HCT116 (cell line): ENCODE data around the gene GAPDH. TPM values are rescaled to one million over a fixed set of nuclear protein-coding genes. Genes with fewer than 3 reads are reported as not detected.
"Not testable (repeated sequence)": the region's sequence is repeated elsewhere in the genome, so short reads cannot be mapped to it uniquely, and the experiment has no call there.

Experiments used
- ATAC-seq: fragments of 200-7000 bp; cut with Tn5 transposase; 2 replicates; pipeline ENCODE4 v1.9.1; 2020; ENCODE audit warnings: mild to moderate bottlenecking, moderate library complexity
- BruUV-seq: library from RNA; stranded (reverse); fragments of 400-500 nt; replicated peaks from 2 replicates; lab custom pipeline; 2021; lab: Mats Ljungman, UMichigan
- CTCF ChIA-PET: fragments of 300-600 bp; sonication (Branson Sonifier 250); formaldehyde crosslinking; loops from one replicate; lab custom pipeline; 2021; ENCODE audit warnings: antibody characterized with exemption; lab: Charles Lee
- POLR2A ChIA-PET: fragments of 300-600, 350-600 bp; sonication (Branson Sonifier 250); formaldehyde crosslinking; loops from one replicate; lab custom pipeline; 2021; ENCODE audit warnings: antibody characterized with exemption; lab: Charles Lee
- RAD21 ChIA-PET, 2 experiments: fragments of 300-600 bp; sonication (Branson Sonifier 250); formaldehyde crosslinking; loops; one replicate each; lab custom pipeline; 2023; ENCODE audit warnings: low total read pairs in 2 of 2; ENCODE audit not compliant: uncharacterized antibody in 2 of 2, unreplicated experiment in 2 of 2, low non-redundant PET in 1 of 2; lab: Charles Lee
- DNase-seq: peaks from one replicate; pipeline ENCODE4 v3.0.0-alpha.2; 2010; ENCODE audit warnings: low read depth, low spot score
- H2AFZ ChIP-seq: fragments of 200-600 bp; shearing (Covaris generic), sonication (generic); 2 replicates; pipeline ENCODE4 v1.6.1; 2017; ENCODE audit warnings: low read depth, mixed run types, mixed read lengths, antibody characterized with exemption, low read length; ENCODE audit not compliant: poor library complexity, severe bottlenecking
- H3K27ac ChIP-seq: 2 replicates; pipeline ENCODE4 v1.5.1; 2012; ENCODE audit warnings: low read depth, low read length
- H3K27me3 ChIP-seq: fragments of 200-600 bp; sonication (generic); 2 replicates; pipeline ENCODE4 v1.6.1; 2016; ENCODE audit warnings: mixed run types, low read length, mixed read lengths; ENCODE audit not compliant: insufficient read depth
- H3K36me3 ChIP-seq, 2 experiments: fragments of 200-500 bp in 1 of 2; fragments of 200-600 bp in 1 of 2; sonication (Bioruptor generic) in 1 of 2; sonication (generic) in 1 of 2; 2 replicates each; pipeline versions ENCODE4 v1.5.1 to v1.6.1; 2014 to 2016; ENCODE audit warnings: low read length in 2 of 2, inconsistent platforms in 1 of 2, mixed read lengths in 1 of 2, mixed run types in 1 of 2; ENCODE audit not compliant: insufficient read depth in 2 of 2, control insufficient read depth in 1 of 2
- H3K4me1 ChIP-seq, 2 experiments: fragments of 200-600 bp in 1 of 2; sonication (generic) in 1 of 2; 2 replicates each; pipeline versions ENCODE4 v1.5.1 to v1.6.1; 2012 to 2017; ENCODE audit warnings: low read length in 2 of 2, inconsistent platforms in 1 of 2, mild to moderate bottlenecking in 1 of 2, mixed read lengths in 1 of 2, mixed run types in 1 of 2, moderate library complexity in 1 of 2; ENCODE audit not compliant: insufficient read depth in 2 of 2, control insufficient read depth in 1 of 2
- H3K4me2 ChIP-seq: fragments of 200-600 bp; sonication (generic); 2 replicates; pipeline ENCODE4 v1.6.1; 2017; ENCODE audit warnings: mixed run types, low read length, mixed read lengths
- H3K4me3 ChIP-seq, 2 experiments: fragments of 200-600 bp in 1 of 2; sonication (generic) in 1 of 2; replicated peaks in 1 of 2; 2 replicates each; pipeline ENCODE4 v1.5.1; 2011 to 2016; ENCODE audit warnings: low read length in 2 of 2, control low read depth in 1 of 2, low read depth in 1 of 2, mild to moderate bottlenecking in 1 of 2, mixed read lengths in 1 of 2, mixed run types in 1 of 2
- H3K79me2 ChIP-seq: fragments of 200-600 bp; sonication (generic); 2 replicates; pipeline ENCODE4 v1.6.1; 2017; ENCODE audit warnings: mild to moderate bottlenecking, mixed run types, low read length, moderate library complexity, mixed read lengths; ENCODE audit not compliant: insufficient read depth
- H3K9ac ChIP-seq: fragments of 200-600 bp; sonication (generic); 2 replicates; pipeline ENCODE4 v1.6.1; 2016; ENCODE audit warnings: low read length, mixed read lengths
- H3K9me2 ChIP-seq: fragments of 200-600 bp; sonication (generic), shearing (Covaris generic); 2 replicates; pipeline ENCODE4 v1.6.1; 2017; ENCODE audit warnings: mixed run types, mild to moderate bottlenecking, moderate library complexity; ENCODE audit not compliant: insufficient read depth
- H3K9me3 ChIP-seq, 2 experiments: fragments of 200-500 bp in 1 of 2; fragments of 200-600 bp in 1 of 2; sonication (Bioruptor generic) in 1 of 2; sonication (generic) in 1 of 2; 2 replicates each; pipeline ENCODE4 v1.6.1; 2014 to 2017; ENCODE audit warnings: low read length in 2 of 2, mixed read lengths in 2 of 2, inconsistent platforms in 1 of 2, low read depth in 1 of 2, mild to moderate bottlenecking in 1 of 2, mixed run types in 1 of 2, moderate library complexity in 1 of 2; ENCODE audit not compliant: control insufficient read depth in 1 of 2, insufficient read depth in 1 of 2
- H4K20me1 ChIP-seq: fragments of 200-600 bp; sonication (generic), shearing (Covaris generic); 2 replicates; pipeline ENCODE4 v1.6.1; 2017; ENCODE audit warnings: mixed run types, mild to moderate bottlenecking, moderate library complexity; ENCODE audit not compliant: insufficient read depth
- CEBPB ChIP-seq: IDR thresholded peaks from 2 replicates; pipeline ENCODE4 v1.6.1; 2012; ENCODE audit warnings: low read depth
- REST ChIP-seq: IDR thresholded peaks from 2 replicates; pipeline ENCODE4 v1.6.1; 2012; ENCODE audit warnings: low read depth
- intact Hi-C: fragments of 100-400 bp; cut with micrococcal nuclease; formaldehyde crosslinking; loops from 2 replicates; pipeline ENCODE4 v1.10.0; 2022
- total RNA-seq: library from RNA; stranded (reverse); gene quantifications from one replicate; pipeline ENCODE4 v1.2.1, GENCODE V29; 2021; ENCODE audit not compliant: unreplicated experiment

Gene GAPDH
- total RNA-seq, 1 experiment from 2014 or later = 5,901 TPM

GRCh38 chr12:6584293-6584692, 50.0 kb downstream of the GAPDH start:
- ATAC-seq (no peak), DNase-seq (no peak)
- RAD21 ChIA-PET = no interaction called here
- no peaks in the 10 kb centered on the region for H3K27me3 ChIP-seq
- H3K9me3 ChIP-seq = no peaks in the 10 kb centered on the region
- POLR2A ChIA-PET = no interaction called here
- H3K27ac ChIP-seq = no peak overlapping the region
- BruUV-seq = no TSS peak
- intact Hi-C loops = no loop called here
- H3K4me3 ChIP-seq = no peak overlapping the region
- CTCF ChIA-PET = interaction anchor here (1.0 kb wide), 1 partner anchor 14 kb away, joined by 3 read pairs; no protein-coding TSS in a partner anchor
- H3K9ac ChIP-seq = no peak overlapping the region
- TF ChIP-seq REST (no peak), CEBPB (no peak)
- peaks cover 55% of the 10 kb centered on the region for H3K79me2 ChIP-seq
- no peak overlapping the region for H3K4me2 ChIP-seq
- H3K4me1 ChIP-seq = no peaks in the 10 kb centered on the region
- H2AFZ ChIP-seq = no peak overlapping the region
- no peaks in the 10 kb centered on the region for H4K20me1 ChIP-seq
- no peaks in the 10 kb centered on the region for H3K9me2 ChIP-seq
- peaks cover 62 to 75% of the 10 kb centered on the region in 2 experiments for H3K36me3 ChIP-seq

- BruUV-seq, H3K4me3 ChIP-seq, H3K4me1 ChIP-seq, CTCF ChIA-PET, DNase-seq, H3K9me2 ChIP-seq, H4K20me1 ChIP-seq: not testable (repeated sequence)
- H3K36me3 ChIP-seq = peaks cover 63 to 79% of the 10 kb centered on the region in 2 experiments
- 0 out of 2 replicates have a peak, but pooled peaks have one; percentile 27 for TF ChIP-seq CEBPB
- TF ChIP-seq, all 23 proteins: peak for 1; not testable (repeated sequence) for 22
- intact Hi-C loops, H3K27ac ChIP-seq, H3K27me3 ChIP-seq, POLR2A ChIA-PET, RAD21 ChIA-PET, ATAC-seq, H3K9me3 ChIP-seq, H3K9ac ChIP-seq, H3K4me2 ChIP-seq, H2AFZ ChIP-seq: not testable (repeated sequence)
- peaks cover 75% of the 10 kb centered on the region for H3K79me2 ChIP-seq
Observed at GRCh38 chr12:6586569-6586968, 52.3 kb downstream of the GAPDH start.

Other genes with a start within 250 kb of the GAPDH start
- gene PLEKHG6, start 223.8 kb upstream of the GAPDH start, total RNA-seq = 27.4 TPM
- gene TNFRSF1A, start 192.4 kb upstream of the GAPDH start, total RNA-seq = 129 TPM
- gene SCNN1A, start 159.0 kb upstream of the GAPDH start, total RNA-seq = 118 TPM
- gene LTBR, start 150.4 kb upstream of the GAPDH start, total RNA-seq = 128 TPM
- 0.25 TPM for gene CD27, start 89.6 kb upstream of the GAPDH start, total RNA-seq
- gene TAPBPL, start 82.5 kb upstream of the GAPDH start, total RNA-seq = 0.54 TPM
- gene VAMP1, start 63.8 kb upstream of the GAPDH start, total RNA-seq = 12.1 TPM
- 265 TPM for gene MRPL51, start 41.3 kb upstream of the GAPDH start, total RNA-seq
- gene NCAPD2, start 40.4 kb upstream of the GAPDH start, total RNA-seq = 177 TPM
- gene IFFO1, start 21.5 kb downstream of the GAPDH start, total RNA-seq = 0.34 TPM
- 108 TPM for gene NOP2, start 33.8 kb downstream of the GAPDH start, total RNA-seq
- 342 TPM for gene CHD4, start 72.9 kb downstream of the GAPDH start, total RNA-seq
- 5.2 TPM for gene LPAR5, start 101.4 kb downstream of the GAPDH start, total RNA-seq
- 1.0 TPM for gene ACRBP, start 112.9 kb downstream of the GAPDH start, total RNA-seq
- gene ING4, start 128.6 kb downstream of the GAPDH start, total RNA-seq = 17.9 TPM
- gene ZNF384, start 154.9 kb downstream of the GAPDH start, total RNA-seq = 73.4 TPM
- gene PIANP, start 166.3 kb downstream of the GAPDH start, total RNA-seq = not detected
- gene COPS7A, start 189.5 kb downstream of the GAPDH start, total RNA-seq = 67.8 TPM
- gene MLF2, start 218.6 kb downstream of the GAPDH start, total RNA-seq = 309 TPM
- 494 TPM for gene PTMS, start 231.8 kb downstream of the GAPDH start, total RNA-seq
- 3.3 TPM for gene LAG3, start 238.0 kb downstream of the GAPDH start, total RNA-seq